Posterior cingulate gyrus (tissue), 11 donors: ENCODE data around the gene CSMD2.
A peak's percentile ranks its signal among the peaks of the same experiment; 100 is the strongest.

Source experiments
- DNase-seq, 10 donors: peaks; one replicate each; pipeline versions ENCODE4 v3.0.0 to v3.0.0-alpha.2; 2020 to 2021; ENCODE audit warnings: mixed read lengths in 3 of 10
- intact Hi-C: fragments of 100-400 bp; cut with DNase I; formaldehyde crosslinking; loops from one replicate; pipeline ENCODE4 v1.15.1; 2023

Gene CSMD2

DNA sequence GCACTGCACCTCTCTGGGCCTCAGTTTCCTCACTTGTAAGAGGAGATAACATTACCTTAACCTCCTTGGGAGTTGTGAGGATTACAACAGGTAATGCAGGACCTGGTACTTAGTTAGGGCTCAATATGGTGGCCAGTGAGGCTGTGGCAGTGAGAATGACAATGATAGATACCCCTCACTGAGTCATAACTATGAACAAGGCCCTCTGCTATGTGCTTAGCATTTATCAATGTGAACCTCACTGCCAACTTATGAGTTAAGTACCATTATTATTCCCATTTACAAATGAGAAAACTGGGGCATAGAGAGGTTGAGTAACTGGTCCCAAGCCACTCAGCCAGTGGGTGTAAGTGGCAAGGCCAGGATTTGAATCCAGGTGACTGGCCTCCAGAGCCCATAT, 236.8 kb downstream of the CSMD2 start:
- intact Hi-C loops: no loop called here
- no peak for DNase-seq

DNA sequence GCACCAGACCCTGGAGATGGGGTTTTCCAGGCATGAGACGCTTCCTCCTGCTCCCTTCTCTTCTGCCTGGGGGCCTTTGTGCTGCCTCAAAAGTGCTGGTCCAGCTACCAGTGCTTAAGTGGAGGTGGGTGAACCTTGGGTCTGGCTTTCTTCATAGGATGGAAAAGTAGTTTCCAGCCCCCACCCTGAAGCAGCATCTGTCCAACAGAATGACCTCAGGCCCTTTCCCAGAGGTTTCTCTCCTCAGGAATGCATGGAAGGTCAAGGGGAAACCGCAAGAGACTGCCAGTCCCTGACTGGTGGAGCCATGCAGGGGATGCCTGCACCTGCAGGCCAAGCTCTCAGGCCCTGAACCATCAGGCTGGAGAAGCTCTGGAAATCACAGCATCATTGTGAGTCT, 237.3 kb downstream of the CSMD2 start:
- intact Hi-C loops: no loop called here
- no peak for DNase-seq

DNA sequence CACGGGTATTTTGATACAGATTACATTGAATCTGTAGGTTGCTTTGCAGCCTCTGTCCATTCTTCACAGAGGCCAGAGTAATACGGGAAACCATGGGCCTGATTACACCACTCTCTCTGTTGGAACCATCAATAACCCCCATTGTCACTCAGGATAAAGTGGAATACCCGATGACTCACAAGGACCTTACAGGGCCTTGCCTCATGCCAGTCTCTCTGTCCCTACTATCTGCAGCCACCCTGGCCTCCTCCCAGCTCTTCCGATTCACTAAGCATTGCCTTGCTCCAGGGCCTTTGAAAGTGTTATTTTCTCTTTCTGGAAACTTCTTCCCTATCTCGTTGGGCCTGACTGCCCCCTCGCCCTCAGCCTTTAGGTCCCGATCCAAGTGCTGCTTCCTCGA, 239.4 kb downstream of the CSMD2 start:
- intact Hi-C loops: no loop called here
- DNase-seq: peak in 3 of 10 donors; percentile 29 to 84 (median 44)

DNA sequence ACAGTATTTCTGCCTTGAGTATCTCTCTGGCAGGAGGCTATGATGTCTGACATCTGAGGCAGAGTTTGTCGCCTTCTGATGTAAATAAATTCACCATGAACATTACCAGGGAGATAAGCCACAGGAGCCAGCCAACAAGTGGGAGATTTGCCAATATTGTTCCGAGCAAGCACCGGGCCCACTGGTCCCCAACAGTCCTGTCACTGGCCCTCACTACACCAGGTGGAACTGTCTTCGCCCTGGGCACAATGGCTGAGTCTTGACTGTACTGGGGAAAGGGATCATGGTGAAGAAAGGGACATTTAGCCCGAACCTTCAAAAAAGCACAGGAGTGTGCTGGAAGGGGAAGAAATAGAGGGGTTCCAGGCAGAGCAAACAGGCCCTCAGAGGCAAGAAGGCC, 243.7 kb downstream of the CSMD2 start:
- intact Hi-C loops: no loop called here
- no peak for DNase-seq

DNA sequence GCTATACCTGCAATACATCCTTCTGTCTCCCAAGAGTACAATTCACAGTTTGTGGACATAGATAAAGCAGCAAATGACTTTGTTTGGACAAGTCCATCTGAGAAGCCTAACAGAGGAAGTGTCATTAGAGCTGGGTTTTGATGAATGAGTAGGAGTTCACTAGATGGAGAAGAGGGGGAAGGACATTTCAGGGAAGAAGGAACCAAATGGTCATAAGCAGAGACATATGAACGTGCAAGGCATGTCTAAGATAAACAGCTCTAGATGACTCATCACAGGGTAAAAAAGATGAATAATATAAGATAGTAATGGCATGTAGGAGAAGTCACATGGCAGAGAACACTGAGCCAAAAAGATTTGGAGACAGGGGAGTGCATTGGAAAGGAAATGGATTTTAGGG, 246.7 kb downstream of the CSMD2 start:
- DNase-seq: no peak
- intact Hi-C loops: no loop called here

DNA sequence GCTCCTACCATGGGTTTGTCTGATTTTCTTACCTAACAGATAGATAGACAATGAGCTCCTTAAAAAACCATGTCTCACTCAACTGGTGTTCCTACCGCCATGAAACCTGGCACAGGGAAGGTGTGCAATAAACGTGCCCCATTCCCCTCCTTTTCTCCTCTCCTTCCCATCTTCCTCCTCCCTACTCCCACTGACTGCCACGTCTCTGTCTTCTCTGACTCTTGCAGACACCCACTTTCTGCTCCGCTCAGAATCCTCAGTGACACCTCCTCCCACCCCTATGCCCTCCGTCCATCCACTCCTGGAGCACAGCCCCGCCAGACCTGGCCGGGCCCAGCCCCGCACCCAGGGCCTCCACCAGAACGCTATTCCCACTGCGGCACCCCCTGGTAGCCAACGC, 248.2 kb downstream of the CSMD2 start:
- DNase-seq: no peak
- intact Hi-C loops: no loop called here

DNA sequence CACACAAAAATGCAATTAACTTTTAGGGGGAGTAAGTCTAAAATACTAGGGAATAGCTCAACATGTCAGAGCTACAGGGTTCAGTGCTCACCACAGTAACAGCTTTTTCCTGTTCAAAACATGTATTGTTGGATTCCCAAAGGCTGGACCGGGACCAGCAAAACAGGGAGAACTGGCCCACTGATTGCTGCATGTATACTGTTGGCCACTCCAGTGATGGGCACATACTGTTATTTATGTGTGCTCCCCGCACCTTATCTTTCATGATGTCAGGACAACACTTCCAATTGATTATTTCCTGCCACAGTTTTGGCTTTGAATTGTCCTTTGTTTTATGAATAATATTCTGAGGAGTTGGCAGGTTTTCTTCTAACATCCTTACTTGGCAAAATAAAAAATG, 250.5 kb downstream of the CSMD2 start:
- DNase-seq: no peak
- intact Hi-C loops: no loop called here

DNA sequence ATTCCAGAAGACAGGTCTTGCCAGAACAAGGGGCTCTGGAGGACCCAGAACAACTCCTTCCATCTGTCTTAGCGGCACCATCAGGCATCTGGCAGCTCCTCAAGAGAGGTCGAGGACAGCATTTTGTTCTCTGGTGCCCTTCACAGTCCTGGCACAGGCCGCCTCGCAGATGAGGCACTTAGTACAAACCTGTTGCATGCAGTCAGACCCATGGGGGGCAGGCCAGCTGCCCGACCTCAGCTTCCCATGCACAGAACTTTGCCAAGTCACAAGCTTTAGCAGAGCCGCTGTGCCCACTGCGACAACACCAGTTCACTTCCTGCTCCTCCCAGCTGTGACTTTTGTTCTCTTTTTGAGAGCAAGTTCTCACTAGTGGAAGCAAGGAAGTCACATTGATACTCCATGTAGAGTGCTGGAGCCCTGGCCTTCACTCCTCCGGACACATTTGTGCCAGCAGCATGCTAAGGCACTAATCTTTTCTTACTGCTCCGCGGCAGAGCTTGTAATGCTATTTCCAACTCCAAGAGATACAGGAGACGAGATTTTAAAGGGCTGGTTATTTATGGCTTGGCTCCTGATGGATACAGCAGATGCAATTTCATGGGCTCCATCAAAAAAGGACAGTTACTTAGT, 256.6 kb downstream of the CSMD2 start:
- intact Hi-C loops: no loop called here
- DNase-seq: peak in 2 of 10 donors; percentile 23 to 81

DNA sequence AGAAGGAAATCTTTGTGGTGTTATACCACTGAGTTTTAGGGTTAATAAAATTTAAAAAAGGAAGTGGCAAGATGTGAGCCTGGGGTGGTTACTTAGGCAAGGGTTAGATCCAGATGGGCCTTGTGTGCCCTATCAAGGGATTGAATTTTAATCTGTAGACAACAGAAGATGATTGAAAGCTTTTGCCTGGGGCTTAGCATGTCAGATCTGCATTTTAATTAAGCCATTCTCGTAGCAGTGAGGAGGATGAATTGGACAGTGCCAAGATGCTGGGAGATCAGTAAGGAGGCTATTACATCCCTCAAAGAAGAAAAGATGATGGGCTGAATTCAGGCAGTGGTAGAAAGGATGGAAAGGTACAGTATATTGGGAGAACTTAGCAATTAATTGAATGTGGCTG, 258.9 kb downstream of the CSMD2 start:
- intact Hi-C loops: no loop called here
- DNase-seq: no peak

DNA sequence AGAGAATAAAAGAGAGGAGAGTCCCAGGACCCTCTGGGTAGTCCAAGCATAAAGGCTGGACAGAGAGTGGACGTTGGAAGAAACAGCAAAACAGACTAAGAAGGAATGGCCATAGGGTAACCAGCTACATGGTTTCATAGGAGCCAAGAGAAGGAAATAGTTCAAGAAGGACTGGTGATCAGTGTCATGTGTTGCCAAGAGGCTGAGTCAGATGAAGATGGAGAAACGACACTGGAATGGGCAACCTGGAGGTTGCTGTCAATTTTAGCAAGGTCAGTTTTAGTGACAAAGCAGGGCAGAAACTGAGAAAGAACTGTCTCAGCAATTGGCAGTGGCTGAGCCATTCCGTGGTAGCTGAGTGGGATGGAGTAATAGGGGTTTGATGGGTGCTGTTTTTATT, 259.8 kb downstream of the CSMD2 start:
- intact Hi-C loops: no loop called here

DNA sequence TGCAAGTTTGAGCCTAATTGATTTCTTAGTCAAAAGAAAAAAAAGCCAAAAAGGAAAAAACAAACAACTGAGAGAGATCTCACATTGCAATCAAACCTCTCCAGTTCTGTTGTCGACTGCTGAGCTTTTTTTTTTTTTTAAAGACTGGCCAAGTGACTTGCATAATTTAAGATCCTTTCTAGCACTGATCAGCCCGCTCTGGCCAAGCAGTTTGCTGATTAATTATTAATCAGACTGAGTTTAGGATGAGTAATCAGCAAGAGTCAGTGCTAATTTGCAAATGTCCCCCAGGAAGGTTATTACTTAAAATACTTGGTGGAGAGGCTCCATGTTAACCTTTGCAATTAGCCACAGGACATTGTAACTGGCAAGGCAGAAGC, 261.8 kb downstream of the CSMD2 start:
- DNase-seq: no peak

More for the DNA sequence above, 259.8 kb downstream of the CSMD2 start:
- DNase-seq: no peak

DNA sequence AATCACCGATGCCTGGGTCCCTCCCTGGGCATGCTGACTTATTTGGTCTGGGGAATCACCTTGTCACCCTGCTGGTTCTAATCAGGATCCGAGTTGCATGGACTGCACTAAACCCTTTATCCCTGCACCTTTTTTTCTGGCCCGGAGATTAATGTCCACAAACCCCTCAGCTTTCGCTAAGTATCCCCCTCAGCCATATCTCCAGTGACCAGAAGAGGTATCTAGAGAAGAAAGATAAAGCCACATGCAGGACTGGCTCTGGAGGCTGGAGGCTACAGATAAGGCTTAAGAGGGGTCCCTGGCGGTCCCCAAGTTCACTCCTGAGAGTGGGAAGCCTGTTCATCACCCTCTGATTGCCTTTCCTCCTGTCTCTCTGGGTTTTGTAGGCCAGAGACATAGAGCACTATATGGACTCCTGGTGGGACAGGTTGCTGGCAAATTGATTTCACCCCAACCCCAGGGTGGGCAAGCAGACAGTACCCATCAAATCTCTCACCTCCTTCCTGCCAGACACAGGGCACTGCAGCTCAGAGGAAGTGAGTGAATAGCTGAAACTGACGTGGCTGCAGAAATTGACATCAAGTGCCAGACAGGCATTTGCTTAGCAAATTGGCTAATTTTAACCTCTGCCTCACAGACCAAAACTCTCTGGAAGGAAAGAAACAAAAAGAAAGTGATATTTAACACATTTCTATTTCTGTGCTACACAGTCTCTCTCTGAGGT, 262.4 kb downstream of the CSMD2 start:
- peak in 1 of 10 donors; percentile 45 for DNase-seq
- intact Hi-C loops: no loop called here

More for the DNA sequence above, 261.8 kb downstream of the CSMD2 start:
- intact Hi-C loops: no loop called here

DNA sequence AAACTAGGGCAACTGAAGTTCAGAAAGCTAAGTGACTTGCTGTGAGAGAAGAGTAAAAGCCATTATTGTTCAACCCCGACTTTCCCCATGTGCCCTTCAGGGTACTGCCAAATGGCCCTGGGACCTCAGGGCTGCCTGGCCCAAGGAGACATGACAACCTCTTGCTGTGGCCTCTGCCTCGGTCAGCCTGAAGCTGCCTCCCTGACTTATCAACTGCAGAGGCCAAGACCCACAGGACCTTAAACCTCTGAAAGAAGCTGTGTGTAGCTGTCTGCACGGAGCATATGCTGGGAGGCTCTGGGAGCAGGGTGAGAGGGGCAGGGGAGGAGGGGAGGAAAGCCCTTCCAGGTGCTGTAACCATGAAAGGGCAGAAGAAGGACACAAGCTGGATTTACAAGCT, 265.3 kb downstream of the CSMD2 start:
- DNase-seq: peak in 1 of 10 donors; percentile 18
- intact Hi-C loops: no loop called here

DNA sequence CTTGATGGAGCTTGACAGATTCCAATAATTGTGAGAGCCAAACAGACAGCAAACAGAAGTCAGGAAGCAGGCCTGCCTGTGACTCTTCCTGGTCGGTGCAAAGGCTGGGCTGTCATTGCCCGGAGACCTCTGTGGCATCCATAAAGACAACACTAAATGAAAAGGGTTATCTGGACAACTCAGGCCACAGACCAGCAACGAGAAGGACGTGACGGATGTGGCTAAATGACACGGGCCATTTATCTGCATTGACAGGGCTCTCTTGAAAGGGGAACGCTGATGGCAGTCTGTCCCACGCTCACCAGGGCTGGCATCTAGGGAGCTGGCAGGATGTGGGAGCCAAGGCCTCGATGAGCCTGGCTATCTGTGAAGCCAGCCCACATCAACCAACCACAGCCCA, 266.1 kb downstream of the CSMD2 start:
- intact Hi-C loops: no loop called here
- peak in 1 of 10 donors; percentile 48 for DNase-seq

DNA sequence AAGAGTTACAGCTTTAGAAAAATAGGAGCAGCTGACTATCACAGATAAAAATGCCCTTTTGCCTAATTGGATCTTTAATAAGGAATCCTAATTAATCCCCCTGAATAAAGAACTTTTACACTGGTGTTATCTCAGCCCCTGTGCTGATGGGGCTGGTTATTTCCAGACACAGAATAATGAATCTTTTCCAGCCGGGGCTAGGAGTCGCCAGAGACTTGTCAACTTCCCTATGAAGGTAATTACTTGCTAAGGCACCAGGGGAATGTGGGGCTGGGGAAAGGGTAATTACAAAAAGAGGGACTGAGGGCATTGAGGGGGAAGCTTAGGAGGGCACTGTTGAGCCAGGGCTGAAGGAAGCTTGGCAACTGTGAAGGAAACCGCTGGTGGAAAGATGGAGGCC, 266.6 kb downstream of the CSMD2 start:
- peak in 1 of 10 donors; percentile 35 for DNase-seq
- intact Hi-C loops: no loop called here

DNA sequence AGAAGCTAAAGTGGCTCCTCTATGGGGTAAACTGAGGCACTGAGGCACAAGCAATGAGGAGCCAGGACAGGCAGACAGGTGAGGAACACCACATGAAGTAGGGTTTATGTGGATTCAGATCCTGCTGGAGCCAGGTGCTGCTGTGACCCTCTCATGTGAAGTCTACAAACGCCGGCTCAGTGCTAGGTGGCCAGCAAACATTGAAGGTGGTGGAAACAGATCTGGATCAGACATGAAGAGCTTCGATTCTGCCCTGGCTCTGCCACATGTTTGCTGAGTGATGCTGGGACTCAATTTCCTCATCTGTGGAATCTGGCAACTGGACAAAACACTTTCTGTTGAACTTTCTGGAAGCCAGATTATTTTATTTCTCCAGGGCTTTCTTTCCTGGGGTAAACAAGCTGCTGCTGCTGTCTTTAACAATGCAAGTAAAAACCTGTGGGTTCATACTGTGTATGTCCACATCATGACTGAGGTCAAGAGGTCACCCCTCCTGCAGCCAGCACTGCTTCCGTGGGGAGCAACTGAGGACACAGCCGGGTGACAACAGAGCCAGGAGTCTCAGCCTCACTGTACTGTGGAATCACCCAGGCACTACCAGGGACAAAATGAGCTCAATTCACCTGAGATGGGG, 267.8 kb downstream of the CSMD2 start:
- peak in 1 of 10 donors; percentile 62 for DNase-seq
- intact Hi-C loops: no loop called here

DNA sequence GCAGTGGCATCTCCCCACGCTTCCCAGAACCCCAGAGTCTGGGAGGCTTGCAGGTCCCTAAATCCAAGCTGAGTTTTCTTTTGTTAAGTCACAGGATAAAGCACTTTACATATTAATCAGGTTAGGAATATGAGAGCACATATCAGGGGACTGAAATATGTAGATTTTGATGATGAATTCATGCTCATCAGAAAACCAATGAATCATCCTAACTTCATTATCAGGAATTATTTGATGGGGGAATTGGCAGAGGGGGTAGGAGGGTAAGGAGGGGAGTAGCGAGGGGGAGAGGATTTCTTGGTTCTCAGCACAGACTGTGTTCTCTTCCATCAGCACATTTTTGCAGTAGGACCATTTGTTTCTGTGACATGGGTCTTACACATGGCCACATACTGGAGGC, 269.1 kb downstream of the CSMD2 start:
- intact Hi-C loops: no loop called here

DNA sequence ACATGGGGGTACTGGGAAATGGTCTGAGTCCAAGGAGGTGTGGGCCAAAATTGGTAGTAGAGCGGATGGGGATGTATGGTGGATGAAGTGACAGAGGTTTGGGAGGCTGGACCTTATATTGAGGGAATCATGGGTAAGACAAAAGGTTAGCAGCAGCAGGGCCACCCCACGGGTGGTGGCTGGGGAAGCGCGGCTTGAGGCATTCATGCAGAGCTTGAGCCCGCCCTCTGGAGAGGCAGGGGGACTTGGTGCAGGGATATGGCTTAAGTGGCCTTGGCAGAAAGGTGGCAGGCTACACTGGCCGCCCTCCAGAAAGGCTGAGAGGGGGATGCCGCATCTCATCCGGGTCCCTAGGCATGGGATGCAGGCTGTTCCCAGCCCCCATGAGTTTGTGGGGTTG, 269.6 kb downstream of the CSMD2 start:
- DNase-seq: no peak
- intact Hi-C loops: no loop called here

More for the DNA sequence above, 269.1 kb downstream of the CSMD2 start:
- no peak for DNase-seq

DNA sequence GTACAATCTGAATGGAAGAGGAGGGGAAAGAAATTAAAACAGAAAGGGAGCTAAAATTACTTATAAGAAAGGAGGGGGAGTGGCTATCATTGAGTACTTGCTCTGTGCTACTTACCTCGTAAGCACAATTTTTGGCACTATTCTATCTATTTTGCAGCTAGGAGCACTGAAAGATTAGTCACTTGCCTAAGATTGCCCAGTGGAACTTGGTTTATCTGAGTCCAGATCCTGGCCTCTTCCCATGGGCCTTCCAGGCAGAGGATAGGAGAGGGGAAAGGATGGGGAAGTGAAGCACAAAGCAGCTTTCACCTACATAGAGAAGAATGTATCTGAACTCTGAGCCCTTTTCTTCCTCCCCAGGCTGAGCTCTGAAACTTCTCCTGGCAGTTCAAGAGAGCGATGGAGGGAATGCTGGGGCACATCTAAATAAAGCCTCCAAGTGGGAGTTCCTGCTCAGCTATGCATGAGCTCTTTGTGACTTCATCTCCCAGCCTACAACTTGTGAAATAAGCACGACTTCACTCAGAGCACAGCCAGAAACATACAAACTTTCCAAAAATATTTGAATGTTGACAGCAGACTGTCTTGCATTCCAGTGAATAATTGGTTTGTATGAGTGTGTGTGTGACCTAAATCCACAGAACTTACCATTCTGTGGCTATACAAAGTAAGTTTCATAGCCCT, 271.7 kb downstream of the CSMD2 start:
- intact Hi-C loops: no loop called here
- no peak for DNase-seq

DNA sequence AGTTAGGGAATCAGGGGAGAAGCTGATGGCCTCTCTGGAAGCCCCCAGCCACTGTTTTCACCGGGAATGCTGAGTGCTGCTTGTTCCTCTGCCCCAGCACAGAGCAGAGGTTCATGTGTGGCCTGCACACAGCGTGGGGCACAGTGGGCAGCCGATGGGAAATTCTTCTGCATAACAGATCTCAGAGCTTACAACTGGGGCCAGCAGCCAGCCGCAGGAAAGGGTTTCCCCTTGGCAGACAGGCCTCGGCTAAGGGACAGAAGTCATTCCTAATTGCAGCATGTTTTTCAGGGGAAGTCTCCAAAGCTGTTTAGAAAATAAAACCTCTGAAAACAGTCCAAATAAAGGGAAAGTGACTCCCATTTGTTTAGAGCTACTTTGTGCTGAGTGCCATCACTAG, 278.5 kb downstream of the CSMD2 start:
- intact Hi-C loops: no loop called here
- peak in 1 of 10 donors; percentile 18 for DNase-seq

DNA sequence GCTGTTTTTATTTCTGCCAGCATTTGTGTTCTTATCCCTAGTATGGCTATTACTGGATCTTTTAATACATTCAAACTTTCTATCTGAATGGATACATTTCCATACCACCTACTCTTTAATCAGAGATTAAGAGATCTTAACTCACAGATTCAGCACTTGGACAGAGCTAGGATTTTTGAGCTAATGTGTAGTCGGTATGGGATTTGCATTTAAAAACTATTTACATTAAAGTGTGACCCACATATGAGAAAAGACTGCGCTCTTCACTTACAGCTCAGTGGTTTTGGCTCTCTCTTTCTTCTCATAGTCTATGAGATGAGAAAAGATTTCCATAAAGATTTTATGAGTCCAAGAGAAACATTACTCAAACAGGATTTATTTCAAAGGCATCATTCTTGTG, 284.7 kb downstream of the CSMD2 start:
- DNase-seq: no peak
- intact Hi-C loops: no loop called here
